Uterus (tissue), 2 donors: Measurements from ENCODE around the gene ATG5.

Source experiments
- POLR2A ChIP-seq, 2 donors: fragments of 450-650 bp; IDR thresholded peaks; one replicate each; pipeline ENCODE4 v1.6.1; 2016; ENCODE audit warnings: antibody characterized with exemption in 2 of 2, mild to moderate bottlenecking in 1 of 2, moderate library complexity in 1 of 2
- TF ChIP-seq, protein P1 (sequence below), 4 experiments: fragments of 200-600 bp in 2 of 4; fragments of 450-650 bp in 2 of 4; sonication (generic) in 2 of 4; IDR thresholded peaks; one replicate each; pipeline ENCODE4 v1.5.1; 2016 to 2019; ENCODE audit warnings: antibody characterized with exemption in 4 of 4, mild to moderate bottlenecking in 2 of 4, moderate library complexity in 1 of 4

DNA sequence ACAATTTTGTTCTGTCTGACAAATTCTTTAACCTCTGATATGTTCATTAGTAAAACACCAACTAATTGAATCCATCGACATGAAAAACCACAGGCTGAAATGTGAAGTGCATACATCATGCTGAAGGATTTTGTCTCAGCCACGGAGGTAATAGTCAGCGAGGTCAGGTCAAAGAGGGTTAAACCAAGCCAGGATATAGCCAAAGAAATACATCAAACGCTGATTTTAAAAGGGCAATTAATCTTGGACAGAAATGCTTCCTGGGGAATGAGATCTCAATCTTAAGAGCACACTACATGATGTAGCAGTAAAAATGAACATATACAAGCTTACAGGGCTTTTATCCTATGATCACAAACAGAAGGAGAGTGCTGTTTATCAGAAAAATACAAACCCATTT is 132.7 kb downstream of the ATG5 start:
- no peak for TF ChIP-seq POLR2A (IDR thresholded peaks at IDR 0.05)
- TF ChIP-seq, protein P1, sequence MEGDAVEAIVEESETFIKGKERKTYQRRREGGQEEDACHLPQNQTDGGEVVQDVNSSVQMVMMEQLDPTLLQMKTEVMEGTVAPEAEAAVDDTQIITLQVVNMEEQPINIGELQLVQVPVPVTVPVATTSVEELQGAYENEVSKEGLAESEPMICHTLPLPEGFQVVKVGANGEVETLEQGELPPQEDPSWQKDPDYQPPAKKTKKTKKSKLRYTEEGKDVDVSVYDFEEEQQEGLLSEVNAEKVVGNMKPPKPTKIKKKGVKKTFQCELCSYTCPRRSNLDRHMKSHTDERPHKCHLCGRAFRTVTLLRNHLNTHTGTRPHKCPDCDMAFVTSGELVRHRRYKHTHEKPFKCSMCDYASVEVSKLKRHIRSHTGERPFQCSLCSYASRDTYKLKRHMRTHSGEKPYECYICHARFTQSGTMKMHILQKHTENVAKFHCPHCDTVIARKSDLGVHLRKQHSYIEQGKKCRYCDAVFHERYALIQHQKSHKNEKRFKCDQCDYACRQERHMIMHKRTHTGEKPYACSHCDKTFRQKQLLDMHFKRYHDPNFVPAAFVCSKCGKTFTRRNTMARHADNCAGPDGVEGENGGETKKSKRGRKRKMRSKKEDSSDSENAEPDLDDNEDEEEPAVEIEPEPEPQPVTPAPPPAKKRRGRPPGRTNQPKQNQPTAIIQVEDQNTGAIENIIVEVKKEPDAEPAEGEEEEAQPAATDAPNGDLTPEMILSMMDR (IDR thresholded peaks at IDR 0.05), result no peak
